ENCODE results near the gene CYP2C18.
"Not testable (repeated sequence)": the region's sequence is repeated elsewhere in the genome, so short reads cannot be mapped to it uniquely, and the experiment has no call there.

Gene CYP2C18

DNA sequence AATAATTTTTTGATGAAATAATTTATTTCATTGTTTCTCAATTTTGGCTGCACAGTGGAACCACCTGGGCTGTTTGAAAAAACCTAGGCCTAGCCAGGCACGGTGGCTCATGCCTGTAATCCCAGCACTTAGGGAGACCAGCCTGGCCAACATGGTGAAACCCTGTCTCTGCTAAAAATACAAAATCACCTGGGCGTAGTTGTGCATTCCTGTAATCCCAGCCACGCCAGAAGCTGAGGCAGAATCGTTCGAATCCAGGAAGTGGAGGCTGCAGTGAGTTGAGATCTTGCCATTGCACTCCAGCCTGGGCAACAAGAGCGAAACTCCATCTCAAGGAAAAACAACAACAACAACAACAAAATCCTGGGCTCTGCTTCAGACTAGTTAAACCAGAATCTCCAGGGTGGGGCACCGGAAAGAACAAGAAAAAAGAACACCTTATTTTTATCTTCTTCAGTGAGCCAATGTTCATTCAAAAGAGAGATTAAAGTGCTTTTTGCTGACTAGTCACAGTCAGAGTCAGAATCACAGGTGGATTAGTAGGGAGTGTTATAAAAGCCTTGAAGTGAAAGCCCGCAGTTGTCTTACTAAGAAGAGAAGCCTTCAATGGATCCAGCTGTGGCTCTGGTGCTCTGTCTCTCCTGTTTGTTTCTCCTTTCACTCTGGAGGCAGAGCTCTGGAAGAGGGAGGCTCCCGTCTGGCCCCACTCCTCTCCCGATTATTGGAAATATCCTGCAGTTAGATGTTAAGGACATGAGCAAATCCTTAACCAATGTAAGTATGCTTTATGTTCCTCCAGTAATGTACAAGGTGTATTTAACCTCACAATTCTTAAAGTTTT lies at the start of gene CYP2C18:
Gene CYP2C18, plus strand, starts transcription at position 516 of the 841 bp plus-strand sequence. Its CDS starts 91 bp downstream, at position 607.
- no peak for DNase-seq

DNA sequence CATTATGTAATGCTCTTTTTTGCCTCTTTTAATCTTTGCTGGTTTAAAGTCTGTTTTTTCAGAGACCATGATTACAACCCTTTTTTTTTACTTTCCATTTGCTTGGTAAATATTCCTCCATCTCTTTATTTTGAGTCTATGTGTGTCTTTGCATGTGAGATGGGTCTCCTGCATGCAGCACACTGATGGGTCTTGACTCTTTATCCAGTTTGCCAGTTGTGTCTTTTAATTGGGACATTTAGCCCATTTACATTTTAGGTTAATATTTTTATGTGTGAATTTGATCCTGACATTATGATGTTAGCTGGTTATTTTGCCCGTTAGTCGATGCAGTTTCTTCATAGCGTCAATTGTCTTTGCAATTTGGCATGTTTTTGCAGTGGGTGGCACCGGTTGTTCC lies 45.4 kb upstream of the CYP2C18 start:
- DNase-seq = not testable (repeated sequence)

- DNase-seq = no peak
These were observed 43.6 kb upstream of the CYP2C18 start for GRCh38 chr10:94639902-94640301.

- DNase-seq = no peak
These were observed 43.0 kb upstream of the CYP2C18 start for GRCh38 chr10:94640562-94640961.

DNA sequence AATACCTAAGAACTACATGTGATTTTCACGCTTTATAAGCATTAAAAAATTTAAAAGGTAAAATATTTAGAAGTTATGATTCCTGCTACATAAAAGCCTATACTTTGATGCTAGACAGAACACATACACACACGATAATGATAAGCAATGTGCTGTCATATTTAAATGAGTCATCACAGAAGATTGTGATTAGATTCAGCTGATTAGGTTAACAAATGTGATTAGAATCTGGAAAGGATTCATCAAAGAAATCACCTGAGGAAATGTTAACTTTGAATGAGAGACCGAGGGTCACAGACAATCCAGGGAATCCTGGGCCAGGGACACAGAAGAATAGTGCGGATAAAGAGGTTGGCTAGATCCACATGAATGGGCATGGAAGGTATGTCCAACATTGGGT lies 42.0 kb upstream of the CYP2C18 start:
- DNase-seq = no peak

DNA sequence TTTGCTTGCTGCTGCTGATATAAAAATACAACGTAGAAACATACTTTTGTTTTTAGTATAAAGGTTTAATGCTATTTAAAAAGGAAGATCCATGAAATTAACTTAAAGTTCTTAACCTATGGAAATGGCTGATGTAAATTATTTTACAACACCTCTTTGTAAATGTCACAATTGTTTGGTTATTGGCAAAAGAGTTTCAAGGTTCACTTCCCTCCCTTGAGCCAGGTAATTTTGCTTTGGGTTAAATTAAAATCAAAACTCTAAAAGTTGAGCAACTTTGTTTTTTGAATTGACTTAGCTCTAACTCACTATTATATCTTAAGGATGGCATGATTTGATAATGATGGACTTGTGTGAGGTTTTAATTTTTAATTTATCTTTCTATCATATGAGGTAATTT lies 39.2 kb upstream of the CYP2C18 start:
- no peak for DNase-seq

GRCh38 chr10:94645285-94645684 lies 38.2 kb upstream of the CYP2C18 start:
- no peak for DNase-seq

- DNase-seq = not testable (repeated sequence)
These were observed 28.3 kb upstream of the CYP2C18 start for GRCh38 chr10:94655201-94655600.

- not testable (repeated sequence) for DNase-seq
These were observed 20.5 kb upstream of the CYP2C18 start for GRCh38 chr10:94663061-94663460.

GRCh38 chr10:94666391-94667102 lies 17.0 kb upstream of the CYP2C18 start:
- DNase-seq = no peak

GRCh38 chr10:94673614-94674321 lies 9.8 kb upstream of the CYP2C18 start:
- no peak for DNase-seq

DNA sequence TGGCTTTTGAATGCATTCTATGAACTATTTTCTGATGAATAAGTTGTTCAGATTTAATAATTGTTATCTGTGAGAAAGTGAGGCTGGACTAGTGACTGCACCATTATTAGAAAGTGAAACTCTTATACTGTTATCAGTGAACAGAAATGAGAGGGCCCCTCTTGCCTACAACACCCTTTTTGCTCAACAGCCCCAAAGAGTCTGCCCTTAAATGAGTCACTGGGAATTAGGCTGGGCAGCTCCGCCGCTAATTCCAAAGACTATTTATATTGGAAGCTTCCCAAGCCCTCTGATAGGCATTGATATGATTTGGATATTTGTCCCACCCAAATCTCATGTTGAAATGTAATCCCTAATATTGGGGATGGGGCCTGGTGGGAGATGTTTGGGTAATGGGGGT lies 7.0 kb upstream of the CYP2C18 start:
- DNase-seq = no peak

DNA sequence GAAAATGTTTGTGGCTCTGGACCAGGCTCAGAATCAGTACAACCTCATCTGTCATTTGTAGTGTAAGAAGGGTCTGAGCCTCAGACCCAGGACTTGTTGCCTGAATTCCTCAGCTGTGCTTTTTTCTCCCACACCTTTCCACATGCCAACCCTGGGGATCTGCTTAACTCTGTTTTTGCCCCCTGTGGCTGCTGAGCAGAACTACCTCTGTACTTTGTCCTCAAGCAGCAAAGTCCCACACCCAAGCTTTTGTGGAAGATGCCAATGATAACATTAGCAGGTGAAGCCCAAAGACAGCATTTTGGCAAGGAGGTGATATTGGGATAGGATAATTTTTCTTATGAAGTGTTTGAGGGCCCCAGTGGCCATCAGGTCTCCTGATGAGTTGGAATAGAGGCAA lies 5.8 kb upstream of the CYP2C18 start:
- DNase-seq = no peak

- DNase-seq = no peak
These were observed 5.1 kb upstream of the CYP2C18 start for GRCh38 chr10:94678475-94678874.

DNA sequence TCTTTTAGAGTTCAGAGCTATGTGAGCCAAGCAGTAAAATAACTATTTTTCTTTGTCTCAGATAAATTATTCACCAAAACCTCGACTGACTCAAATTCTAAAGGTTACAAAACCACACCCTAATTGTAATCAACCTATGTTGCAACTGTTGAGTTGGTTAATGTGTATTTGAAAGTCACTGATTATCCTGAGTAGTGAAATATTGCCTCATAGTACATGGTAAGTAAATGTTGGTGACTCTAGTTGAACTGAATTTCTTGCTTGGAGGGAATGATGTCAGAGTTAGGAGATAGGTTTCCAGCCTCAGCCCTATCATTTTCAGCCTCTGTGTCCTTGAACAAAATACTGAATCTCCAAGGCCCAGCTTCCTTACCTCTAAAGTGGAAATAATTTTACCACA lies 3.0 kb upstream of the CYP2C18 start:
- no peak for DNase-seq

- not testable (repeated sequence) for DNase-seq
These were observed 893 bp upstream of the CYP2C18 start for GRCh38 chr10:94682636-94683035.

- DNase-seq = no peak
These were observed 4.2 kb downstream of the CYP2C18 start for GRCh38 chr10:94687625-94688248.

DNA sequence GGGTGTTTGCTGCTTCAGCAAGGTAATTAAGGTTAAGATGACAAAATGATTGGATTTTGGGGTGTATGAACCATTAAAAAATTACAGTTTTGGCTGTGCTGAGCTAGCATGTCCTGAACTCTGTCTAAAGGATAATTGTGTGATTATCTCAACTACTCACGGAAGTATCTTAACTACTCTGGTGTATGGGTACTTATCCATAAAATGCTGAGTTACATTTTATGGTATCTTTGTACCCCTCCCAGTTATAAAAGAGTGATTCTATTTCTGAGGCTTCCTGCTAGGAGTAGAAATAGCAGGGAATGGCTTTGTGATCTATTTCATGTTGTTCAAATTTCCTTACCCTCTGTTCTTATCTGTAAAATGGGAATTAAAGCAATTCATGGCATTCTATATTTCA lies 22.6 kb downstream of the CYP2C18 start:
- no peak for DNase-seq

- DNase-seq = no peak
These were observed 27.0 kb downstream of the CYP2C18 start for GRCh38 chr10:94710578-94710977.

GRCh38 chr10:94725871-94726270 lies 42.3 kb downstream of the CYP2C18 start:
- no peak for DNase-seq

GRCh38 chr10:94735197-94735596 lies 51.7 kb downstream of the CYP2C18 start:
- no peak for DNase-seq

DNA sequence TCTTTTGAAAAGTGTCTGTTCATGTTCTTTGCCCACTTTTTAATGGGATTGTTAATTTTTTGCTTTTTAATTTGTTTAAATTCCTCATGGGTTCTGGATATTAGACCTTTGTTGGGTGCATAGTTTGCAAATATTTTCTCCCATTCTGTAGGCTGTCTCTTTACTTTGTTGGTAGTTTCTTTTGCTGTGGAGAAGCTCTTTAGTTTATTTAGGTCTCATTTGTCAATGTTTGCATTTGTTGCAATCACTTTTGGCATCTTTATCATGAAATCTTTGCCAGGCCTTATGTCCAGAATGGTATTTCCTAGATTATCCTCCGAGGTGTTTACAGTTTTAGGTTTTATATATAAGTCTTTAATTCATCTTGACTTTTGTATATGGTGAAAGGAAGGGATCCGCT lies 55.1 kb downstream of the CYP2C18 start:
- no peak for DNase-seq

DNA sequence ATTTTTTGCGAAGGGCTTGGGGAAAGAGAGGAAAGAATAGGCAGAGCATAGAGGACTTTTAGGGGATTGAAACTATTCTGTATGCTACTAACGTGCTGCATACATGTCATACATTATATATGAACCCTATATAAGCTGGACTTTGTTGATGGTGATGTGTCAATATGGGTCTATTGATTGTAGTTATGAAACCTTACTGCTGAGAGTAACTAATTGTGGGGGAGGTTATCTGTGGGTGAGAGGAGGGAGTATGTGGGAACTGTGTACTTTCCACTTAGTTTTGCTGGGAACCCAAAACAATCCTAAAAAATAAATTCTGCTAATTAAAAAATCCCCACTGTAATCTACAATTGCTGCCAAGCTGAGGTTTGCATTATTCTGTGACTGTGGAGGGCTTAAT lies 63.6 kb downstream of the CYP2C18 start:
- DNase-seq = no peak
